ENCODE data around the gene UST.

DNA sequence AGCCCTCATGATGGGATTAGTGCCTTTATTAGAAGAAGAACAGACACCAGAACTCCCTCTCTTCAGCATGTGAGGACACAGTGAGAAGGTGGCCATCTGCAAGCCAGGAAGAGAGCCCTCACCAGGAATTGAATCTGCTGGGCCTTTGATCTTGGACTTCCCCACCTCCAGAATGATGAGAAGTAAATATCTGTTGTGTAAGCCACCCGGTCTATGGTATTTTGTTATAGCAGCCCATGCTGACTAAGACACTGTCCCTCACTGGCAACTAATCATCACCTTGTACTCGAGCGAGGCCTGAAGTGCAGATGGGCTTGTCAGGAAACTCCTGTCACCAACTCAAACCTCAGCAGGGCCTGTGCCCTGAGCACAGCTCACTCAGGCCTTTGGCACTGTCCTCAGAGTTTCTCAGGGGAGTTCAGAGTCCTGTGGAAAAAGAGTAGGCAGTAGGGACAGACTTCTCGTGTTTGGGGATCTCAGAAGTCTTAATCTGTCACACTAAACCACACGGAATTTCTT lies 62.0 kb downstream of the UST start:
- no peak for TF ChIP-seq ZNF396 (CRISPR knock-in tag; IDR thresholded peaks at IDR 0.05; ENCODE audit: borderline replicate concordance)
- TF ChIP-seq ZNF263 (CRISPR knock-in tag; IDR thresholded peaks at IDR 0.05; ENCODE audit: low read depth), result no peak
- TF ChIP-seq, protein P1, sequence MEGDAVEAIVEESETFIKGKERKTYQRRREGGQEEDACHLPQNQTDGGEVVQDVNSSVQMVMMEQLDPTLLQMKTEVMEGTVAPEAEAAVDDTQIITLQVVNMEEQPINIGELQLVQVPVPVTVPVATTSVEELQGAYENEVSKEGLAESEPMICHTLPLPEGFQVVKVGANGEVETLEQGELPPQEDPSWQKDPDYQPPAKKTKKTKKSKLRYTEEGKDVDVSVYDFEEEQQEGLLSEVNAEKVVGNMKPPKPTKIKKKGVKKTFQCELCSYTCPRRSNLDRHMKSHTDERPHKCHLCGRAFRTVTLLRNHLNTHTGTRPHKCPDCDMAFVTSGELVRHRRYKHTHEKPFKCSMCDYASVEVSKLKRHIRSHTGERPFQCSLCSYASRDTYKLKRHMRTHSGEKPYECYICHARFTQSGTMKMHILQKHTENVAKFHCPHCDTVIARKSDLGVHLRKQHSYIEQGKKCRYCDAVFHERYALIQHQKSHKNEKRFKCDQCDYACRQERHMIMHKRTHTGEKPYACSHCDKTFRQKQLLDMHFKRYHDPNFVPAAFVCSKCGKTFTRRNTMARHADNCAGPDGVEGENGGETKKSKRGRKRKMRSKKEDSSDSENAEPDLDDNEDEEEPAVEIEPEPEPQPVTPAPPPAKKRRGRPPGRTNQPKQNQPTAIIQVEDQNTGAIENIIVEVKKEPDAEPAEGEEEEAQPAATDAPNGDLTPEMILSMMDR (IDR thresholded peaks at IDR 0.05), result no peak
- TF ChIP-seq, protein P2, sequence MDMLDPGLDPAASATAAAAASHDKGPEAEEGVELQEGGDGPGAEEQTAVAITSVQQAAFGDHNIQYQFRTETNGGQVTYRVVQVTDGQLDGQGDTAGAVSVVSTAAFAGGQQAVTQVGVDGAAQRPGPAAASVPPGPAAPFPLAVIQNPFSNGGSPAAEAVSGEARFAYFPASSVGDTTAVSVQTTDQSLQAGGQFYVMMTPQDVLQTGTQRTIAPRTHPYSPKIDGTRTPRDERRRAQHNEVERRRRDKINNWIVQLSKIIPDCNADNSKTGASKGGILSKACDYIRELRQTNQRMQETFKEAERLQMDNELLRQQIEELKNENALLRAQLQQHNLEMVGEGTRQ (CRISPR knock-in tag; IDR thresholded peaks at IDR 0.05), result no peak
- TF ChIP-seq, protein P3, sequence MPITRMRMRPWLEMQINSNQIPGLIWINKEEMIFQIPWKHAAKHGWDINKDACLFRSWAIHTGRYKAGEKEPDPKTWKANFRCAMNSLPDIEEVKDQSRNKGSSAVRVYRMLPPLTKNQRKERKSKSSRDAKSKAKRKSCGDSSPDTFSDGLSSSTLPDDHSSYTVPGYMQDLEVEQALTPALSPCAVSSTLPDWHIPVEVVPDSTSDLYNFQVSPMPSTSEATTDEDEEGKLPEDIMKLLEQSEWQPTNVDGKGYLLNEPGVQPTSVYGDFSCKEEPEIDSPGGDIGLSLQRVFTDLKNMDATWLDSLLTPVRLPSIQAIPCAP (CRISPR knock-in tag; IDR thresholded peaks at IDR 0.05), result no peak
- TF ChIP-seq FOXP1 (CRISPR knock-in tag; IDR thresholded peaks at IDR 0.05; ENCODE audit: borderline replicate concordance), result no peak
- no peak for TF ChIP-seq ZNF232 (CRISPR knock-in tag; IDR thresholded peaks at IDR 0.05)
- TF ChIP-seq CBFB (CRISPR knock-in tag; IDR thresholded peaks at IDR 0.05; ENCODE audit: low read depth), result no peak
- TF ChIP-seq, protein P4, sequence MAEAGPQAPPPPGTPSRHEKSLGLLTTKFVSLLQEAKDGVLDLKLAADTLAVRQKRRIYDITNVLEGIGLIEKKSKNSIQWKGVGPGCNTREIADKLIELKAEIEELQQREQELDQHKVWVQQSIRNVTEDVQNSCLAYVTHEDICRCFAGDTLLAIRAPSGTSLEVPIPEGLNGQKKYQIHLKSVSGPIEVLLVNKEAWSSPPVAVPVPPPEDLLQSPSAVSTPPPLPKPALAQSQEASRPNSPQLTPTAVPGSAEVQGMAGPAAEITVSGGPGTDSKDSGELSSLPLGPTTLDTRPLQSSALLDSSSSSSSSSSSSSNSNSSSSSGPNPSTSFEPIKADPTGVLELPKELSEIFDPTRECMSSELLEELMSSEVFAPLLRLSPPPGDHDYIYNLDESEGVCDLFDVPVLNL (CRISPR knock-in tag; IDR thresholded peaks at IDR 0.05; ENCODE audit: borderline replicate concordance, low read depth), result no peak
- no peak for TF ChIP-seq CREB1 (CRISPR knock-in tag; IDR thresholded peaks at IDR 0.05)

Data from WTC11 (cell line).